Heart left ventricle (tissue), 16 donors: Measurements from ENCODE around the gene TAP2. TPM values are rescaled to one million over a fixed set of nuclear protein-coding genes. Genes with fewer than 3 reads are reported as not detected.

Experiments used
- ATAC-seq, 4 donors: fragments of 200-7000 bp; cut with Tn5 transposase; one replicate each; pipeline ENCODE4 v1.9.1; 2020 to 2022; ENCODE audit warnings: moderate library complexity in 4 of 4, mild to moderate bottlenecking in 3 of 4, moderate number of reproducible peaks in 1 of 4
- DNase-seq, 5 donors: peaks; one replicate each; pipeline ENCODE4 v3.0.0-alpha.2; 2020
- H3K27ac ChIP-seq, 12 donors: fragments of 200-600 bp; sonication (generic) in 4 of 12; one replicate each; pipeline versions ENCODE4 v1.5.0 to v1.8.0; 2016 to 2022; ENCODE audit warnings: mild to moderate bottlenecking in 2 of 12
- H3K27me3 ChIP-seq, 9 donors: fragments of 200-600 bp; sonication (generic) in 2 of 9; one replicate each; pipeline versions ENCODE4 v1.5.1 to v1.8.0; 2016 to 2022; ENCODE audit warnings: mild to moderate bottlenecking in 3 of 9
- H3K36me3 ChIP-seq, 9 donors: fragments of 200-600 bp; sonication (generic) in 2 of 9; one replicate each; pipeline versions ENCODE4 v1.5.0 to v1.8.0; 2018 to 2022; ENCODE audit warnings: mild to moderate bottlenecking in 2 of 9
- H3K4me1 ChIP-seq, 12 donors: fragments of 200-600 bp; sonication (generic) in 4 of 12; one replicate each; pipeline versions ENCODE4 v1.5.0 to v1.8.0; 2016 to 2022; ENCODE audit warnings: mild to moderate bottlenecking in 3 of 12
- H3K4me3 ChIP-seq, 12 donors: fragments of 200-600 bp; sonication (generic) in 4 of 12; one replicate each; pipeline versions ENCODE4 v1.5.0 to v1.8.0; 2017 to 2022; ENCODE audit warnings: mild to moderate bottlenecking in 9 of 12, moderate library complexity in 4 of 12
- H3K9me3 ChIP-seq, 12 donors: fragments of 200-600 bp; sonication (generic) in 4 of 12; one replicate each; pipeline versions ENCODE4 v1.5.0 to v1.8.0; 2016 to 2022; ENCODE audit warnings: mild to moderate bottlenecking in 1 of 12
- CTCF ChIP-seq, 12 donors: fragments of 200-600 bp; sonication (generic) in 4 of 12; IDR thresholded peaks; one replicate each; pipeline versions ENCODE4 v1.5.0 to v1.8.0; 2018 to 2022; ENCODE audit warnings: antibody characterized with exemption in 12 of 12, mild to moderate bottlenecking in 5 of 12
- POLR2A ChIP-seq, 2 donors: fragments of 450-650 bp; IDR thresholded peaks; one replicate each; pipeline ENCODE4 v1.6.1; 2017; ENCODE audit warnings: antibody characterized with exemption in 2 of 2, mild to moderate bottlenecking in 2 of 2, moderate library complexity in 2 of 2
- WGBS, 4 donors: extraction: QIAGEN DNeasy Blood & Tissue Kit in 2 of 4; methylation state at CpG; one replicate each; pipeline versions ENCODE4 v1.1.5 to v1.1.7; 2013 to 2018; 5-methylcytosine and 5-hydroxymethylcytosine counted together
- intact Hi-C, 10 donors: fragments of 100-400 bp; cut with DNase I; formaldehyde crosslinking; loops; one replicate each; pipeline versions ENCODE4 v1.11.1 to v1.14.2; 2022
- polyA plus RNA-seq, 2 donors: library from polyadenylated mRNA; stranded (reverse); fragments of 200-250 nt; gene quantifications; one replicate each; pipeline ENCODE4 v1.2.3, GENCODE V29; 2013
- total RNA-seq, 9 donors: library from RNA; depleted of rRNA in 2 of 9; stranded (reverse); fragments of >200 nt in 2 of 9; fragmentation: NEBNext Ultra II Directional in 3 of 9; extraction: Animal tissue kit (Norgen Biotek cat#: 25700) in 3 of 9; gene quantifications; one replicate each; pipeline versions ENCODE4 v1.1.0 to v1.2.4, GENCODE V29; 2016 to 2023
- donor health status: ischemic (EF 13 %, LVEDD 7.1; RV severe dilation, severe dysfunction).
- donor health status: healthy with polysubstance abuse.
- donor health status: DM: no; HTN: yes; CAD: no.
- donor health status: DM: no; HTN: no; CAD: no.
- donor health status: ischemic (EF 25% LVEDD 6.9; RV normal size, moderate dysfunction).
- donor health status: ischemic (EF 25% LVEDD 5.7; RV mildly dilated, moderate dysfunction).
- donor health status: healthy.
- donor health status: DM: yes; HTN: yes; CAD: no.
- donor health status: ischemic (EF 35%, LVEDD 5.7; RV mildly dilated, moderate dysfunction).
- donor health status: nonischemic (EF 11% LVEDD 7.7; RV severe dilation, severe dysfunction).
- donor health status: DM: yes; HTN: yes; CAD: no.
- donor health status: PGD.
- donor health status: ischemic (EF 29% LVEDD 5.4; RV normal size, mild dysfunction).
- donor health status: nonischemic (EF 23%, LVEDD 6.1; RV moderate dilation, normal function).

TAP2 gene
- total and polyA plus RNA-seq, 11 donors: 5.4 to 107 (median 12.6) TPM

GRCh38 chr6:32830936-32831335 is 7.6 kb downstream of the TAP2 start:
- DNase-seq (no peak), ATAC-seq (no peak)
- WGBS, 4 donors: 82 to 94% (median 89%) methylated on average over 5 of the region's 5 CpGs
- Histone ChIP-seq H3K4me1 (peaks cover 0 to 23% (median 0%) of the 10 kb centered on the region in 12 donors), H3K27me3 (no peaks in the 10 kb centered on the region), H3K27ac (no peak overlapping the region), H3K36me3 (peaks cover 5 to 91% (median 65%) of the 10 kb centered on the region in 9 donors), H3K4me3 (no peak overlapping the region), H3K9me3 (no peaks in the 10 kb centered on the region)
- intact Hi-C loops: loop anchor here in 1 of 10 donors (5.0 kb wide), 1 partner anchor 36 kb away; no protein-coding TSS in a partner anchor
- TF ChIP-seq POLR2A (IDR thresholded peaks at IDR 0.05): no peak
- TF ChIP-seq CTCF (IDR thresholded peaks at IDR 0.05): no peak

- H3K27ac ChIP-seq: no peak overlapping the region
- TF ChIP-seq CTCF (IDR thresholded peaks at IDR 0.05) (no peak), POLR2A (IDR thresholded peaks at IDR 0.05) (no peak)
- DNase-seq: no peak
- H3K4me3 ChIP-seq: no peak overlapping the region
- no peaks in the 10 kb centered on the region for H3K27me3 ChIP-seq
- ATAC-seq: no peak
- WGBS, 4 donors: 95 to 99% (median 97%) methylated on average over 5 of the region's 5 CpGs
- intact Hi-C loops: loop anchor here in 1 of 10 donors (5.0 kb wide), 1 partner anchor 37 kb away; no protein-coding TSS in a partner anchor
- peaks cover 0 to 28% (median 0%) of the 10 kb centered on the region in 12 donors for H3K4me1 ChIP-seq
- no peaks in the 10 kb centered on the region for H3K9me3 ChIP-seq
- peaks cover 5 to 82% (median 55%) of the 10 kb centered on the region in 9 donors for H3K36me3 ChIP-seq
Measured at GRCh38 chr6:32830017-32830416, 8.5 kb downstream of the TAP2 start.

- peaks cover 0 to 28% (median 0%) of the 10 kb centered on the region in 12 donors for H3K4me1 ChIP-seq
- no peaks in the 10 kb centered on the region for H3K27me3 ChIP-seq
- 72 to 82% (median 75%) methylated on average over 7 of the region's 7 CpGs for WGBS, 4 donors
- no peak overlapping the region for H3K4me3 ChIP-seq
- TF ChIP-seq POLR2A (IDR thresholded peaks at IDR 0.05): no peak
- TF ChIP-seq CTCF (IDR thresholded peaks at IDR 0.05): no peak
- DNase-seq: no peak
- no peaks in the 10 kb centered on the region for H3K9me3 ChIP-seq
- peaks cover 5 to 77% (median 50%) of the 10 kb centered on the region in 9 donors for H3K36me3 ChIP-seq
- ATAC-seq: no peak
- no peak overlapping the region for H3K27ac ChIP-seq
- intact Hi-C loops: loop anchor here in 5 of 10 donors (5.0 kb wide), 1 partner anchor 38 kb away; no protein-coding TSS in a partner anchor
Measured at GRCh38 chr6:32829495-32829894, 9.0 kb downstream of the TAP2 start.

GRCh38 chr6:32827025-32827424 is 11.5 kb downstream of the TAP2 start:
- intact Hi-C loops: loop anchor here in 7 of 10 donors (2.0 to 5.0 kb wide), 3 partner anchors 40 to 42 kb away; no protein-coding TSS in a partner anchor
- Histone ChIP-seq H3K36me3 (peaks cover 5 to 53% (median 35%) of the 10 kb centered on the region in 9 donors), H3K27me3 (no peaks in the 10 kb centered on the region), H3K4me1 (peaks cover 0 to 22% (median 0%) of the 10 kb centered on the region in 12 donors), H3K4me3 (no peak overlapping the region), H3K27ac (peak overlapping the region in 2 of 12 donors; percentile 50 to 56), H3K9me3 (no peaks in the 10 kb centered on the region)
- TF ChIP-seq CTCF (IDR thresholded peaks at IDR 0.05) (no peak), POLR2A (IDR thresholded peaks at IDR 0.05) (no peak)
- DNase-seq (no peak), ATAC-seq (no peak)
- WGBS, 4 donors: 77 to 85% (median 79%) methylated on average over 3 of the region's 3 CpGs
